ENCODE measurements around the gene ABCA12.

DNA sequence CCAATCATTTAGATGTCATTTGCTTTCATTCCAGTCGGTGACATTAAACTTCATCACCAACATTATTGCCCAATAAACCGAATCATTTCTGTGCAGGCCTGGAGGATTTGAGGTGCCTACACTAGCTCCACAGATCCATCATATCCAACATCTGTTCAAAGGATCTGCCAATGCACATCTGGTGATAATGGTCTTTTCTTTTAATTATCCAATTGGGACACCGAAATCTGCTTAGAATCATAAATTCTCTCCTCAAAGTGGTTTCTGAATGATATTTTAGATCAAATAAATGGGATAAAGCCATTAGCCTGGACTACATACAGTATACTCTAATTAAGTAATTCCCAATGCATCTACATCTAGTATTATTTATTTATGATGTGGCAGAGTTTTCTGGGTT lies 85.6 kb downstream of the ABCA12 start:
- TF ChIP-seq, protein P1, sequence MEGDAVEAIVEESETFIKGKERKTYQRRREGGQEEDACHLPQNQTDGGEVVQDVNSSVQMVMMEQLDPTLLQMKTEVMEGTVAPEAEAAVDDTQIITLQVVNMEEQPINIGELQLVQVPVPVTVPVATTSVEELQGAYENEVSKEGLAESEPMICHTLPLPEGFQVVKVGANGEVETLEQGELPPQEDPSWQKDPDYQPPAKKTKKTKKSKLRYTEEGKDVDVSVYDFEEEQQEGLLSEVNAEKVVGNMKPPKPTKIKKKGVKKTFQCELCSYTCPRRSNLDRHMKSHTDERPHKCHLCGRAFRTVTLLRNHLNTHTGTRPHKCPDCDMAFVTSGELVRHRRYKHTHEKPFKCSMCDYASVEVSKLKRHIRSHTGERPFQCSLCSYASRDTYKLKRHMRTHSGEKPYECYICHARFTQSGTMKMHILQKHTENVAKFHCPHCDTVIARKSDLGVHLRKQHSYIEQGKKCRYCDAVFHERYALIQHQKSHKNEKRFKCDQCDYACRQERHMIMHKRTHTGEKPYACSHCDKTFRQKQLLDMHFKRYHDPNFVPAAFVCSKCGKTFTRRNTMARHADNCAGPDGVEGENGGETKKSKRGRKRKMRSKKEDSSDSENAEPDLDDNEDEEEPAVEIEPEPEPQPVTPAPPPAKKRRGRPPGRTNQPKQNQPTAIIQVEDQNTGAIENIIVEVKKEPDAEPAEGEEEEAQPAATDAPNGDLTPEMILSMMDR (IDR thresholded peaks at IDR 0.05; ENCODE audit: low read depth, low read length, poor library complexity, severe bottlenecking), result no peak
- TF ChIP-seq EZH2phosphoT487 (IDR thresholded peaks at IDR 0.05; ENCODE audit: borderline replicate concordance, low read length), result no peak
